Neuronal stem cell (in vitro differentiated cells): ENCODE results near the gene FXYD6.

Experiments
- DNase-seq: peaks from one replicate; pipeline ENCODE4 v3.0.0-alpha.2; 2013; ENCODE audit warnings: low spot score
- H2AFZ ChIP-seq: one replicate; pipeline ENCODE4 v1.6.1; 2013; ENCODE audit warnings: mild to moderate bottlenecking, low read length, inconsistent platforms
- H2AK5ac ChIP-seq: 2 replicates; pipeline ENCODE4 v1.6.1; 2013; ENCODE audit warnings: low read depth, mild to moderate bottlenecking, inconsistent platforms, low read length, moderate library complexity, mixed read lengths
- H2BK120ac ChIP-seq: 2 replicates; pipeline ENCODE4 v1.6.1; 2013; ENCODE audit warnings: low read depth, mild to moderate bottlenecking, inconsistent platforms, low read length, moderate library complexity, mixed read lengths
- H2BK12ac ChIP-seq: one replicate; pipeline ENCODE4 v1.6.1; 2013; ENCODE audit warnings: low read length, inconsistent platforms
- H2BK15ac ChIP-seq: 2 replicates; pipeline ENCODE4 v1.6.1; 2013; ENCODE audit warnings: mild to moderate bottlenecking, low read length, inconsistent platforms, mixed read lengths
- H2BK5ac ChIP-seq: one replicate; pipeline ENCODE4 v1.6.1; 2013; ENCODE audit warnings: inconsistent platforms, mild to moderate bottlenecking, low read length, moderate library complexity
- H3K14ac ChIP-seq: one replicate; pipeline ENCODE4 v1.6.1; 2013; ENCODE audit warnings: low read length, inconsistent platforms
- H3K18ac ChIP-seq: 2 replicates; pipeline ENCODE4 v1.6.1; 2013; ENCODE audit warnings: low read length, inconsistent platforms
- H3K23ac ChIP-seq: 2 replicates; pipeline ENCODE4 v1.6.1; 2013; ENCODE audit warnings: low read depth, mild to moderate bottlenecking, mixed read lengths, low read length, inconsistent platforms; ENCODE audit not compliant: poor library complexity
- H3K27ac ChIP-seq: replicated peaks from 3 replicates; pipeline ENCODE4 v1.5.1; 2013; ENCODE audit warnings: low read length, inconsistent platforms
- H3K27me3 ChIP-seq, 3 experiments: 2 replicates each; pipeline ENCODE4 v1.6.1; 2013; ENCODE audit warnings: low read length in 3 of 3, mild to moderate bottlenecking in 2 of 3, inconsistent platforms in 1 of 3, low read depth in 1 of 3, mixed read lengths in 1 of 3, moderate library complexity in 1 of 3; ENCODE audit not compliant: control insufficient read depth in 3 of 3, insufficient read depth in 3 of 3
- H3K36me3 ChIP-seq, 2 donors: replicated peaks in 1 of 2; 2 replicates each; pipeline ENCODE4 v1.6.1; 2013; ENCODE audit warnings: low read length in 2 of 2; ENCODE audit not compliant: control insufficient read depth in 2 of 2, insufficient read depth in 2 of 2
- H3K4ac ChIP-seq: 2 replicates; pipeline ENCODE4 v1.6.1; 2013; ENCODE audit warnings: inconsistent platforms, mild to moderate bottlenecking, low read length, moderate library complexity
- H3K4me1 ChIP-seq, 2 donors: 1 replicate in 1 of 2; 2 replicates in 1 of 2; pipeline ENCODE4 v1.6.1; 2013; ENCODE audit warnings: low read length in 2 of 2, low read depth in 1 of 2; ENCODE audit not compliant: control insufficient read depth in 2 of 2, insufficient read depth in 1 of 2
- H3K4me2 ChIP-seq: one replicate; pipeline ENCODE4 v1.6.1; 2013; ENCODE audit warnings: mild to moderate bottlenecking, low read length, inconsistent platforms; ENCODE audit not compliant: insufficient read depth, poor library complexity, severe bottlenecking
- H3K4me3 ChIP-seq, 2 donors: 2 replicates each; pipeline ENCODE4 v1.5.1; 2013; ENCODE audit warnings: low read length in 2 of 2, mild to moderate bottlenecking in 2 of 2, inconsistent platforms in 1 of 2, moderate library complexity in 1 of 2
- H3K79me1 ChIP-seq: one replicate; pipeline ENCODE4 v1.6.1; 2013; ENCODE audit warnings: low read depth, mild to moderate bottlenecking, inconsistent platforms, low read length, moderate library complexity
- H3K9ac ChIP-seq: one replicate; pipeline ENCODE4 v1.6.1; 2013; ENCODE audit warnings: mild to moderate bottlenecking, low read depth, low read length, inconsistent platforms; ENCODE audit not compliant: poor library complexity
- H3K9me3 ChIP-seq, 2 donors: replicated peaks in 1 of 2; 2 replicates each; pipeline versions ENCODE3 to v1.6.1; 2013; ENCODE audit warnings: low read length in 2 of 2, mild to moderate bottlenecking in 2 of 2, inconsistent platforms in 1 of 2, low read depth in 1 of 2, mixed read lengths in 1 of 2, moderate library complexity in 1 of 2; ENCODE audit not compliant: control insufficient read depth in 2 of 2, insufficient read depth in 1 of 2
- H4K8ac ChIP-seq: one replicate; pipeline ENCODE4 v1.6.1; 2013; ENCODE audit warnings: low read depth, mild to moderate bottlenecking, inconsistent platforms, low read length, moderate library complexity
- H4K91ac ChIP-seq: one replicate; pipeline ENCODE4 v1.6.1; 2013; ENCODE audit warnings: low read length, low read depth, mild to moderate bottlenecking, inconsistent platforms; ENCODE audit not compliant: poor library complexity
- WGBS, 2 donors: extraction: QIAGEN DNeasy Blood & Tissue Kit; methylation state at CpG; one replicate each; pipeline ENCODE4 v1.1.7; 2013; ENCODE audit warnings: missing lambda C conversion rate in 2 of 2, mixed read lengths in 1 of 2; ENCODE audit not compliant: insufficient read length in 2 of 2, insufficient replicate concordance in 1 of 2; ENCODE audit errors: extremely low coverage in 2 of 2; 5-methylcytosine and 5-hydroxymethylcytosine counted together

The FXYD6 gene

DNA sequence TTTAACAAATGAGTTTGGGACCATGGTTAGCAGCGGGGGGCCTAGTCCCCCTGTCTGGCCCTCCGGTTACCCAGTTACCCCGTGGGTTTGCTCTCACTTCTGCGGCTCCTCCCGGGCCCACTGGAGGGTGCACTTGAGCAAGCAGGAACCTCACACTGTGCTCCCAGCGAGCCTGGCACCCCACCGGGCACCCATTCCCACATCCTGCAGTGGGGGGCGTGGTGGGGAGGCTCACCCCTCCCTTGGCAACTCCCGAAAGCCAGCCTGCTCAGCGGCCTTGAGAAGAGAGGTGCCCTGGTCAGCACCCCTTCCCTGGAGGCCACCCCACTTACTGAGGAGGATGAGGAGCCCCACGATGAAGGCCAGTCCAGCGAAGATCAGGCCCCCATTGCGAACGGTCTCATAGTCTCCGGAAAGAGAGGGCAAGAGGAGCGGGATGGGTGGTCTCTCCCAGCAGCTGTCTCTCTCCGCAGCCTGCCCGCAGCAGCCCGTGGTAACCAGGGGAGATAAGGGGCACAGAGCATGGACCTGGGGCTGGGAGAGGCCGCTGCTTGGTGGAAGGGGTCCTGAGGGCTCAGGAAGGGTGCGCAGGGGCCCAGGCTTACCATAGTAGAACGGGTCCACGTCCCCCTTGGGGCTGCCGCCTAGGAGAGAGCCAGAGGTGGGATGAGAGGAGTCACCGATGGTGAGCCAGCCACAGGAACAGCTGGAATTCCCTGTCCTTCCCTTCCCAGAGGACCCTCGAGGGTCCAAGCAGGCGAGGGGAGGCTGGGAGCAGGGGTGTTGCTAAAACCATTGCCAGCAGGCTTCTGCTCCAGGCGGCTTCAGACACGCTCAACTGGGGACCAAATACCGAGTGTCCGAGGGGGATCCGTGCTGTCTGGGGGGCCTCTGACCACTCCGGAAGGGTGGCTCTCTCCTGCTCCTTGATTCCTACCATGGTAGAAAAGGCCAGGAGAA, 54.1 kb downstream of the FXYD6 start:
- Histone ChIP-seq H2BK5ac (peak overlapping the region; percentile 39), H2BK12ac (no peak overlapping the region), H3K14ac (no peak overlapping the region), H3K18ac (peak overlapping the region; percentile 59), H3K79me1 (no peaks in the 10 kb centered on the region), H4K91ac (no peak overlapping the region), H3K23ac (peak overlapping the region; percentile 52), H3K27ac (no peak overlapping the region), H3K4me1 (peaks cover 2 to 4% of the 10 kb centered on the region in 2 donors), H2AK5ac (peak overlapping the region; percentile 35), H3K27me3 (peaks cover 0 to 33% (median 0%) of the 10 kb centered on the region in 3 experiments), H3K9me3 (no peaks in the 10 kb centered on the region), H2BK15ac (peak overlapping the region; percentile 38), H3K36me3 (no peaks in the 10 kb centered on the region), H3K4ac (no peak overlapping the region), H3K4me2 (no peak overlapping the region), H3K4me3 (no peak overlapping the region), H2AFZ (no peak overlapping the region), H2BK120ac (no peak overlapping the region), H4K8ac (peak overlapping the region; percentile 4), H3K9ac (no peak overlapping the region)
- WGBS, 2 donors = no CpG with 5 or more reads among the region's 33 CpGs
- no peak for DNase-seq

DNA sequence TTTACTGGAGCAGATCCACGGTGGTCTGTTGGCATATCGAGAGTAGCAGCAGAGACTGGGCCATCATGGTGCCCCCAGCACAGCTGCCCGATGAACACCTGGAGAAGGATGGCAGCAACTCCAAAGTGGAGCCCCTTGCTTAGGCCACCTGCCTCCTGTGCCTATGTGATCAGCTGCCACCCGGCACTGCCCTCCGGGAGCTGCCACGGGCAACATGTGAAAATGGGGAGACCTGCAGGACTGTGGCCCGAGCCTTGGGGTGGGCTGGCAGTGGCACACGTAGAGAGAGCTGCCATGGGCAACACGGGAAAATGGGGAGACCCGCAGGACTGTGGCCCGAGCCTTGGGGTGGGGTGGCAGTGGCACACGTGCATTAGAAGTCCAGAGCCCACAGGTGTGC, 55.0 kb downstream of the FXYD6 start:
- Histone ChIP-seq H2AK5ac (no peak overlapping the region), H3K4ac (no peak overlapping the region), H2BK120ac (no peak overlapping the region), H3K9ac (no peak overlapping the region), H2BK5ac (no peak overlapping the region), H3K36me3 (no peaks in the 10 kb centered on the region), H4K91ac (no peak overlapping the region), H3K27ac (no peak overlapping the region), H2AFZ (no peak overlapping the region), H3K9me3 (no peaks in the 10 kb centered on the region), H3K27me3 (peaks cover 0 to 34% (median 0%) of the 10 kb centered on the region in 3 experiments), H3K79me1 (no peaks in the 10 kb centered on the region), H3K4me3 (no peak overlapping the region), H3K4me1 (peaks cover 5 to 12% of the 10 kb centered on the region in 2 donors), H3K23ac (no peak overlapping the region), H2BK12ac (no peak overlapping the region), H3K4me2 (no peak overlapping the region), H2BK15ac (no peak overlapping the region), H4K8ac (no peak overlapping the region), H3K14ac (no peak overlapping the region), H3K18ac (no peak overlapping the region)
- no peak for DNase-seq
- no CpG with 5 or more reads among the region's 12 CpGs for WGBS, 2 donors

- no peaks in the 10 kb centered on the region for H3K79me1 ChIP-seq
- H3K27ac ChIP-seq = no peak overlapping the region
- no peak overlapping the region for H3K9ac ChIP-seq
- H3K4me3 ChIP-seq = no peak overlapping the region
- no CpG with 5 or more reads among the region's 10 CpGs for WGBS, 2 donors
- peaks cover 11 to 19% of the 10 kb centered on the region in 2 donors for H3K4me1 ChIP-seq
- H2BK15ac ChIP-seq = no peak overlapping the region
- H3K23ac ChIP-seq = no peak overlapping the region
- H3K36me3 ChIP-seq = no peaks in the 10 kb centered on the region
- no peak overlapping the region for H4K91ac ChIP-seq
- H3K9me3 ChIP-seq = no peaks in the 10 kb centered on the region
- H2AFZ ChIP-seq = no peak overlapping the region
- no peak overlapping the region for H3K18ac ChIP-seq
- no peak overlapping the region for H2BK12ac ChIP-seq
- H4K8ac ChIP-seq = no peak overlapping the region
- H3K27me3 ChIP-seq = peaks cover 0 to 40% (median 0%) of the 10 kb centered on the region in 3 experiments
- no peak overlapping the region for H2BK120ac ChIP-seq
- no peak overlapping the region for H2BK5ac ChIP-seq
- no peak for DNase-seq
- H3K14ac ChIP-seq = no peak overlapping the region
- no peak overlapping the region for H3K4me2 ChIP-seq
- no peak overlapping the region for H3K4ac ChIP-seq
- no peak overlapping the region for H2AK5ac ChIP-seq
These were observed 55.9 kb downstream of the FXYD6 start for GRCh38 chr11:117820516-117820915.

GRCh38 chr11:117820071-117820470, 56.4 kb downstream of the FXYD6 start:
- no peak overlapping the region for H2BK120ac ChIP-seq
- no peak overlapping the region for H3K4me2 ChIP-seq
- no peak overlapping the region for H3K4me3 ChIP-seq
- no peaks in the 10 kb centered on the region for H3K9me3 ChIP-seq
- peaks cover 0 to 37% (median 0%) of the 10 kb centered on the region in 3 experiments for H3K27me3 ChIP-seq
- no peak overlapping the region for H3K14ac ChIP-seq
- H2AK5ac ChIP-seq = no peak overlapping the region
- no peak overlapping the region for H3K4ac ChIP-seq
- no peaks in the 10 kb centered on the region for H3K36me3 ChIP-seq
- H2BK15ac ChIP-seq = no peak overlapping the region
- no peak overlapping the region for H2AFZ ChIP-seq
- no peak overlapping the region for H3K18ac ChIP-seq
- no peak overlapping the region for H3K9ac ChIP-seq
- H4K91ac ChIP-seq = no peak overlapping the region
- no peak for DNase-seq
- no peak overlapping the region for H4K8ac ChIP-seq
- no peak overlapping the region for H3K27ac ChIP-seq
- H2BK12ac ChIP-seq = no peak overlapping the region
- H3K79me1 ChIP-seq = no peaks in the 10 kb centered on the region
- H3K23ac ChIP-seq = no peak overlapping the region
- no CpG with 5 or more reads among the region's 11 CpGs for WGBS, 2 donors
- no peak overlapping the region for H2BK5ac ChIP-seq
- peaks cover 16 to 23% of the 10 kb centered on the region in 2 donors for H3K4me1 ChIP-seq
